Hepatocyte (in vitro differentiated cells): ENCODE measurements around the gene GID4. TPM values are rescaled to one million over a fixed set of nuclear protein-coding genes. Genes with fewer than 3 reads are reported as not detected.

ENCODE experiments used
- DNase-seq: peaks from one replicate; pipeline ENCODE4 v3.0.0-alpha.2; 2016; ENCODE audit warnings: low spot score
- H2AFZ ChIP-seq: fragments of 200-600 bp; sonication (generic); 2 replicates; pipeline ENCODE4 v1.6.0; 2016; ENCODE audit warnings: antibody characterized with exemption, mild to moderate bottlenecking
- H3K27ac ChIP-seq: fragments of 200-600 bp; sonication (generic); 2 replicates; pipeline ENCODE4 v1.5.1; 2016; ENCODE audit warnings: mild to moderate bottlenecking
- H3K27me3 ChIP-seq: fragments of 200-600 bp; sonication (generic); 2 replicates; pipeline ENCODE4 v1.6.1; 2016
- H3K36me3 ChIP-seq: fragments of 200-600 bp; sonication (generic); replicated peaks from 2 replicates; pipeline ENCODE4 v1.5.1; 2016; ENCODE audit warnings: low read depth; ENCODE audit not compliant: insufficient read depth
- H3K4me1 ChIP-seq: fragments of 200-600 bp; sonication (generic); 2 replicates; pipeline ENCODE4 v1.5.1; 2016; ENCODE audit warnings: mild to moderate bottlenecking, moderate library complexity; ENCODE audit not compliant: insufficient read depth
- H3K4me2 ChIP-seq: fragments of 200-600 bp; sonication (generic); 2 replicates; pipeline ENCODE4 v1.6.0; 2016
- H3K4me3 ChIP-seq: fragments of 200-600 bp; sonication (generic); 2 replicates; pipeline ENCODE4 v1.5.1; 2016; ENCODE audit warnings: mild to moderate bottlenecking
- H3K79me2 ChIP-seq: fragments of 200-600 bp; sonication (generic); 2 replicates; pipeline ENCODE4 v1.6.0; 2017; ENCODE audit warnings: mild to moderate bottlenecking
- H3K9me2 ChIP-seq: fragments of 200-600 bp; sonication (generic); replicated peaks from 2 replicates; pipeline ENCODE4 v1.6.0; 2017; ENCODE audit warnings: mild to moderate bottlenecking; ENCODE audit not compliant: insufficient read depth
- H3K9me3 ChIP-seq: fragments of 200-600 bp; sonication (generic); 2 replicates; pipeline ENCODE4 v1.5.1; 2016; ENCODE audit warnings: low read depth, mild to moderate bottlenecking
- H4K20me1 ChIP-seq: fragments of 200-600 bp; sonication (generic); 2 replicates; pipeline ENCODE4 v1.6.0; 2016; ENCODE audit warnings: mild to moderate bottlenecking; ENCODE audit not compliant: insufficient read depth, poor library complexity, severe bottlenecking
- EZH2 ChIP-seq: fragments of 200-600 bp; sonication (generic); IDR thresholded peaks from 2 replicates; pipeline ENCODE4 v1.6.1; 2016; ENCODE audit warnings: antibody characterized with exemption, mild to moderate bottlenecking, borderline replicate concordance
- EZH2phosphoT487 ChIP-seq: fragments of 200-600 bp; sonication (generic); IDR thresholded peaks from one replicate; pipeline ENCODE4 v1.6.1; 2018; ENCODE audit warnings: antibody characterized with exemption, mild to moderate bottlenecking, low read depth, moderate library complexity; ENCODE audit not compliant: unreplicated experiment, severe bottlenecking
- WGBS: methylation state at CpG from one replicate; pipeline ENCODE4 v1.1.6; 2016; ENCODE audit warnings: low lambda C conversion rate; ENCODE audit errors: missing lambda C conversion rate; 5-methylcytosine and 5-hydroxymethylcytosine counted together
- polyA plus RNA-seq: library from polyadenylated mRNA; unstranded; fragments of >200 nt; fragmentation: Nextera tagmentation; extraction: Ambion mirVana; gene quantifications from 2 replicates; pipeline ENCODE4 v1.2.1, GENCODE V29; 2016
- total RNA-seq: library from RNA; depleted of rRNA; stranded (reverse); fragments of >200 nt; gene quantifications from 2 replicates; pipeline ENCODE4 v1.2.3, GENCODE V29; 2014
- TF ChIP-seq, protein P1 (sequence below): fragments of 200-600 bp; sonication (generic); IDR thresholded peaks from 2 replicates; pipeline ENCODE4 v1.5.1; 2016; ENCODE audit warnings: antibody characterized with exemption, mild to moderate bottlenecking; ENCODE audit not compliant: poor library complexity

Gene GID4
- total and polyA plus RNA-seq, 2 experiments from 2014 or later: 6.7 to 8.2 TPM

DNA sequence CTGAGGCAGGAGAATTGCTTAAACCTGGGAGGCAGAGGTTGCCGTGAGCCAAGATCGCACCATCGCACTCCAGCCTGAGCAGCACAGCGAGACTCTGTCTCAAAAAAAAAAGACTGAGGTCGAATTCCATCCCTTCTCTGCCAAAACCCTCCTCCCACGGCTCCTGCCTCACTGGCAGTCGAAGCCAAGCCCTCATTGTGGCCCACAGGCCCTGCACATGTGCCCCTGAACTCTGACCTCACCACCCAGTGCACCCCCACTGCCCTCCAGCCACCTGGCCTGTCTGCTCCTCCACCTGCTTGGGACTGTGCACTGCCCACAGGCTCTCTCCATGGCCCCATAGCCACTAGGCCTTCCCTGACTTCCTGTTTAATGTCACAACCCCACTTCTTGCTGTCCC is 76.3 kb downstream of the GID4 start:
- Histone ChIP-seq H3K79me2 (no peaks in the 10 kb centered on the region), H3K4me3 (no peak overlapping the region), H3K9me2 (no peaks in the 10 kb centered on the region), H3K9me3 (no peaks in the 10 kb centered on the region), H3K4me2 (no peak overlapping the region), H3K27ac (no peak overlapping the region), H3K36me3 (no peaks in the 10 kb centered on the region), H3K27me3 (no peaks in the 10 kb centered on the region), H4K20me1 (no peaks in the 10 kb centered on the region), H2AFZ (no peak overlapping the region), H3K4me1 (no peaks in the 10 kb centered on the region)
- DNase-seq: no peak
- WGBS: 76% methylated on average over 7 of the region's 7 CpGs
- no peak for TF ChIP-seq EZH2
- TF ChIP-seq, protein P1, sequence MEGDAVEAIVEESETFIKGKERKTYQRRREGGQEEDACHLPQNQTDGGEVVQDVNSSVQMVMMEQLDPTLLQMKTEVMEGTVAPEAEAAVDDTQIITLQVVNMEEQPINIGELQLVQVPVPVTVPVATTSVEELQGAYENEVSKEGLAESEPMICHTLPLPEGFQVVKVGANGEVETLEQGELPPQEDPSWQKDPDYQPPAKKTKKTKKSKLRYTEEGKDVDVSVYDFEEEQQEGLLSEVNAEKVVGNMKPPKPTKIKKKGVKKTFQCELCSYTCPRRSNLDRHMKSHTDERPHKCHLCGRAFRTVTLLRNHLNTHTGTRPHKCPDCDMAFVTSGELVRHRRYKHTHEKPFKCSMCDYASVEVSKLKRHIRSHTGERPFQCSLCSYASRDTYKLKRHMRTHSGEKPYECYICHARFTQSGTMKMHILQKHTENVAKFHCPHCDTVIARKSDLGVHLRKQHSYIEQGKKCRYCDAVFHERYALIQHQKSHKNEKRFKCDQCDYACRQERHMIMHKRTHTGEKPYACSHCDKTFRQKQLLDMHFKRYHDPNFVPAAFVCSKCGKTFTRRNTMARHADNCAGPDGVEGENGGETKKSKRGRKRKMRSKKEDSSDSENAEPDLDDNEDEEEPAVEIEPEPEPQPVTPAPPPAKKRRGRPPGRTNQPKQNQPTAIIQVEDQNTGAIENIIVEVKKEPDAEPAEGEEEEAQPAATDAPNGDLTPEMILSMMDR: no peak
- no peak for TF ChIP-seq EZH2phosphoT487

DNA sequence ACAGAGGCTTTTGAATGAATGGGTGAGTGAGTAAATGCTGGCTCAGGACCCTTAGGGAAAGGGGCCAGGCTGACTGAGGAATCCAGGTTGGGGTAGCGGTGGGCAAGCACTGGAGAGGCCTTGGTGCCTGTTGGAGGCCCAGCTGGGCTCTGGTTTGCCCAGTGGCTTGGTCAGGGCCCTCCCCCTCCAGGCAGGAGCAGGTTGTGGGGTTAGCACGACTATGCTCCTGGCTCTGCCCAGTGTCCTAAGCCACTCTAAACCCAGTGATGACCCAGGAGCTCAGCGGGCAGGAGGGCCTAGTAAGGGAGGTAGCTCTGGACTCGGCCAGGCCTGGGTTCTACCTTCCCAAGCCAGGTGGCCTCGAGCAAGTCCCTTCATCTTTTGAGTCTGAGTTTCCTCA is 76.9 kb downstream of the GID4 start:
- Histone ChIP-seq H3K79me2 (no peaks in the 10 kb centered on the region), H3K4me2 (no peak overlapping the region), H3K9me3 (no peaks in the 10 kb centered on the region), H3K9me2 (no peaks in the 10 kb centered on the region), H3K36me3 (no peaks in the 10 kb centered on the region), H2AFZ (no peak overlapping the region), H3K4me3 (no peak overlapping the region), H3K27me3 (no peaks in the 10 kb centered on the region), H4K20me1 (no peaks in the 10 kb centered on the region), H3K4me1 (no peaks in the 10 kb centered on the region), H3K27ac (no peak overlapping the region)
- no peak for TF ChIP-seq EZH2
- no peak for TF ChIP-seq EZH2phosphoT487
- TF ChIP-seq, protein P1: no peak
- no peak for DNase-seq
- WGBS: 96% methylated on average over 5 of the region's 5 CpGs

- 83% methylated on average over 1 of the region's 1 CpG for WGBS
- Histone ChIP-seq H4K20me1 (no peaks in the 10 kb centered on the region), H3K79me2 (no peaks in the 10 kb centered on the region), H3K4me3 (no peak overlapping the region), H3K27ac (no peak overlapping the region), H2AFZ (no peak overlapping the region), H3K36me3 (no peaks in the 10 kb centered on the region), H3K4me1 (no peaks in the 10 kb centered on the region), H3K4me2 (no peak overlapping the region), H3K9me2 (no peaks in the 10 kb centered on the region), H3K9me3 (no peaks in the 10 kb centered on the region), H3K27me3 (no peaks in the 10 kb centered on the region)
- TF ChIP-seq, protein P1: no peak
- TF ChIP-seq EZH2phosphoT487 (no peak), EZH2 (no peak)
- DNase-seq: no peak
Measured at GRCh38 chr17:18117533-18117932, 78.3 kb downstream of the GID4 start.

Other genes starting within 250 kb of the GID4 start
- gene SREBF1, start 202.4 kb upstream of the GID4 start, total RNA-seq: 47.0 and 57.1 TPM in 2 replicates
- 107 and 140 TPM in 2 replicates for gene SREBF1, start 202.4 kb upstream of the GID4 start, polyA plus RNA-seq
- 27.5 and 29.6 TPM in 2 replicates for gene TOM1L2, start 67.0 kb upstream of the GID4 start, total RNA-seq
- gene TOM1L2, start 67.0 kb upstream of the GID4 start, polyA plus RNA-seq: 21.5 and 41.1 TPM in 2 replicates
- gene DRC3, start 66.5 kb upstream of the GID4 start, total RNA-seq: 1.1 TPM in 2 replicates
- gene DRC3, start 66.5 kb upstream of the GID4 start, polyA plus RNA-seq: 1.8 and 3.2 TPM in 2 replicates
- 16.8 and 17.9 TPM in 2 replicates for gene ATPAF2, start 240 bp upstream of the GID4 start, total RNA-seq
- 33.9 and 36.7 TPM in 2 replicates for gene ATPAF2, start 240 bp upstream of the GID4 start, polyA plus RNA-seq
- gene DRG2, start 48.5 kb downstream of the GID4 start, total RNA-seq: 31.4 and 35.9 TPM in 2 replicates
- 36.6 and 38.4 TPM in 2 replicates for gene DRG2, start 48.5 kb downstream of the GID4 start, polyA plus RNA-seq
- 1.2 and 2.4 TPM in 2 replicates for gene MYO15A, start 69.3 kb downstream of the GID4 start, total RNA-seq
- 2.8 and 4.7 TPM in 2 replicates for gene MYO15A, start 69.3 kb downstream of the GID4 start, polyA plus RNA-seq
- gene ALKBH5, start 144.4 kb downstream of the GID4 start, total RNA-seq: 56.6 and 68.6 TPM in 2 replicates
- 66.6 and 78.3 TPM in 2 replicates for gene ALKBH5, start 144.4 kb downstream of the GID4 start, polyA plus RNA-seq
- 46.0 and 51.9 TPM in 2 replicates for gene LLGL1, start 186.2 kb downstream of the GID4 start, total RNA-seq
- gene LLGL1, start 186.2 kb downstream of the GID4 start, polyA plus RNA-seq: 5.4 and 7.1 TPM in 2 replicates
- 110 and 142 TPM in 2 replicates for gene FLII, start 219.3 kb downstream of the GID4 start, total RNA-seq
- gene FLII, start 219.3 kb downstream of the GID4 start, polyA plus RNA-seq: 188 and 210 TPM in 2 replicates
- 29.3 and 30.7 TPM in 2 replicates for gene MIEF2, start 221.3 kb downstream of the GID4 start, total RNA-seq
- 20.5 and 21.0 TPM in 2 replicates for gene MIEF2, start 221.3 kb downstream of the GID4 start, polyA plus RNA-seq